Measurements from ENCODE around the gene ART1. TPM values are rescaled to one million over a fixed set of nuclear protein-coding genes. Genes with fewer than 3 reads are reported as not detected.

The ART1 gene
- total and polyA plus RNA-seq, 2 of the 4 experiments (the other 2 are of a cell fraction) = not detected

DNA sequence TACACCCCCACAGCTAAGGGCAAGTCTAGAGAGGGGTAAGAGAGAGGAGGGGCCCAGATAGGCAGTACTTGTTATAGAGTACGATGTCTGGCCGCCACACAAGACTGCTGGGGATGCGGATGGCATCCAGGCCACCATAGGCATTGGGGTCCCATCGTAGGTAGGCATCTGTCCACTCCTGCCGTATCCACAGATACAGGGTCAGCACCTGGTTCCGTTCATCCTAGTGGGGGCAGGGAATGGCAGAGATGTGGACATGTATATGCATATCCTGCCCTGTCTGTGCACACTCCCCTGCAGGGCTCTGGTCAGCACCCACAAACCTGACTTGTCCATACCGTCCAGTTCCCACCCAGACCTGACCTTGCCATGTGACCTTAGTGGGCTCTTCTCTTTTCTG lies 24.2 kb downstream of the ART1 start:
- no peak for ATAC-seq (ENCODE audit: low read depth)
- no peaks in the 10 kb centered on the region for H3K4me1 ChIP-seq (ENCODE audit: control insufficient read depth, insufficient read depth, low read length)
- CTCF ChIA-PET = no interaction called here

More for the DNA sequence above, 24.2 kb downstream of the ART1 start:
- H3K18ac ChIP-seq (ENCODE audit: low read depth, low read length) = no peak overlapping the region
- H3K14ac ChIP-seq (replicated peaks; ENCODE audit: low read depth, low read length) = no peak overlapping the region
- no peak overlapping the region for H3K9ac ChIP-seq (ENCODE audit: low read depth, low read length)
- BruUV-seq (replicated peaks) = no TSS peak
- H4K91ac ChIP-seq (ENCODE audit: insufficient read depth, low read depth, low read length) = no peak overlapping the region
- H3K9me1 ChIP-seq (ENCODE audit: insufficient read depth, low read length) = peaks cover 8% of the 10 kb centered on the region; the same call in 1 of the 2 replicates
- POLR2A ChIA-PET (ENCODE audit: unreplicated experiment) = no interaction called here
- H2AFZ ChIP-seq (replicated peaks; ENCODE audit: low read length, poor library complexity) = no peak overlapping the region
- intact Hi-C loops (cut with micrococcal nuclease) = no loop called here
- 100% methylated on average over 3 of the region's 7 CpGs; no CpG with 5 or more reads in 1 of the 2 experiments for WGBS, 2 experiments (ENCODE audit: extremely low coverage in 2 of 2, insufficient read length in 1 of 2)
- H3K9me3 ChIP-seq (ENCODE audit: control insufficient read depth, insufficient read depth, low read length) = no peaks in the 10 kb centered on the region
- H2BK120ac ChIP-seq (ENCODE audit: low read depth, low read length) = no peak overlapping the region
- dilution Hi-C loops (cut with HindIII; ENCODE audit: low sequenced_read_pairs, unreplicated experiment) = no loop called here
- no peak overlapping the region for H4K5ac ChIP-seq (ENCODE audit: low read depth, low read length)
- H3K4ac ChIP-seq (ENCODE audit: low read depth, low read length) = no peak overlapping the region
- no peak overlapping the region for H3K4me3 ChIP-seq (ENCODE audit: insufficient read depth, low read depth, low read length)
- H2AK9ac ChIP-seq (replicated peaks; ENCODE audit: low read depth, low read length, poor library complexity) = no peak overlapping the region
- H2BK20ac ChIP-seq (ENCODE audit: low read depth, low read length) = no peak overlapping the region
- no peak overlapping the region for H3K4me2 ChIP-seq (ENCODE audit: low read depth, low read length)
- in situ Hi-C loops (cut with MboI; ENCODE audit: low sequenced_read_pairs) = no loop called here
- peaks cover 56% of the 10 kb centered on the region for H3K36me3 ChIP-seq (ENCODE audit: control insufficient read depth, insufficient read depth, low read length)
- H3K23ac ChIP-seq (ENCODE audit: low read depth, low read length) = no peak overlapping the region
- H4K8ac ChIP-seq (ENCODE audit: low read depth in 2 of 2, low read length in 2 of 2) = no peak overlapping the region
- no peak overlapping the region for H2BK5ac ChIP-seq (ENCODE audit: low read depth, low read length, poor library complexity, severe bottlenecking)
- no peak overlapping the region for H2BK15ac ChIP-seq (ENCODE audit: low read depth, low read length)
- H3K79me1 ChIP-seq (ENCODE audit: low read depth in 1 of 2, low read length in 2 of 2) = peaks cover 5% of the 10 kb centered on the region in 2 experiments; a peak in 3 of 4 replicates
- H2AK5ac ChIP-seq (ENCODE audit: low read depth, low read length) = no peak overlapping the region
- H3K56ac ChIP-seq (ENCODE audit: extremely low read depth, insufficient read depth, low read length) = no peak overlapping the region
- H3K27me3 ChIP-seq (ENCODE audit: control insufficient read depth, insufficient read depth, low read length) = no peaks in the 10 kb centered on the region
- DNase-seq = no peak
- TF ChIP-seq, protein P1, sequence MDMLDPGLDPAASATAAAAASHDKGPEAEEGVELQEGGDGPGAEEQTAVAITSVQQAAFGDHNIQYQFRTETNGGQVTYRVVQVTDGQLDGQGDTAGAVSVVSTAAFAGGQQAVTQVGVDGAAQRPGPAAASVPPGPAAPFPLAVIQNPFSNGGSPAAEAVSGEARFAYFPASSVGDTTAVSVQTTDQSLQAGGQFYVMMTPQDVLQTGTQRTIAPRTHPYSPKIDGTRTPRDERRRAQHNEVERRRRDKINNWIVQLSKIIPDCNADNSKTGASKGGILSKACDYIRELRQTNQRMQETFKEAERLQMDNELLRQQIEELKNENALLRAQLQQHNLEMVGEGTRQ (IDR thresholded peaks at IDR 0.05; ENCODE audit: low read depth, low read length) = no peak
- TF ChIP-seq MAZ (IDR thresholded peaks at IDR 0.05; ENCODE audit: borderline replicate concordance, low read depth, low read length) = no peak
- no peak for TF ChIP-seq ELK1 (IDR thresholded peaks at IDR 0.05; ENCODE audit: borderline replicate concordance, low read depth, low read length)
- no peak for TF ChIP-seq CEBPB (IDR thresholded peaks at IDR 0.05; ENCODE audit: low read depth, low read length)
- no peak for TF ChIP-seq MAFK (IDR thresholded peaks at IDR 0.05; ENCODE audit: low read depth, low read length)
- TF ChIP-seq CTCF (conservative IDR thresholded peaks at IDR 0.05; ENCODE audit: low read depth, low read length) = no peak
- TF ChIP-seq RAD21 (IDR thresholded peaks at IDR 0.05; ENCODE audit: low read length) = no peak
- TF ChIP-seq SMC3 (IDR thresholded peaks at IDR 0.05; ENCODE audit: low read depth, low read length) = no peak
- TF ChIP-seq CHD1 (IDR thresholded peaks at IDR 0.05; ENCODE audit: low read depth, low read length) = no peak
- no peak for TF ChIP-seq FOS (IDR thresholded peaks at IDR 0.05; ENCODE audit: low read depth, low read length)
- TF ChIP-seq POLR2A (IDR thresholded peaks at IDR 0.05; ENCODE audit: low read depth, low read length) = no peak
- TF ChIP-seq RFX5 (IDR thresholded peaks at IDR 0.05; ENCODE audit: low read depth, low read length) = no peak
- no peak for TF ChIP-seq BHLHE40 (IDR thresholded peaks at IDR 0.05; ENCODE audit: low read depth, low read length)
- TF ChIP-seq MXI1 (IDR thresholded peaks at IDR 0.05; ENCODE audit: borderline replicate concordance, low read depth, low read length) = no peak
- TF ChIP-seq RCOR1 (IDR thresholded peaks at IDR 0.05; ENCODE audit: insufficient replicate concordance, low read length) = no peak
- TF ChIP-seq NFE2L2 (IDR thresholded peaks at IDR 0.05; ENCODE audit: low read depth, low read length) = no peak
- no peaks in the 10 kb centered on the region for H4K20me1 ChIP-seq (ENCODE audit: insufficient read depth, low read length)
- H3K27ac ChIP-seq (ENCODE audit: insufficient read depth, low read length) = no peak overlapping the region

Measured in IMR-90 (cell line).